ENCODE measurements around the gene RCVRN. TPM values are rescaled to one million over a fixed set of nuclear protein-coding genes. Genes with fewer than 3 reads are reported as not detected.

Gene RCVRN
- polyA plus RNA-seq, 3 donors = 0.10 to 1.5 (median 0.56) TPM

DNA sequence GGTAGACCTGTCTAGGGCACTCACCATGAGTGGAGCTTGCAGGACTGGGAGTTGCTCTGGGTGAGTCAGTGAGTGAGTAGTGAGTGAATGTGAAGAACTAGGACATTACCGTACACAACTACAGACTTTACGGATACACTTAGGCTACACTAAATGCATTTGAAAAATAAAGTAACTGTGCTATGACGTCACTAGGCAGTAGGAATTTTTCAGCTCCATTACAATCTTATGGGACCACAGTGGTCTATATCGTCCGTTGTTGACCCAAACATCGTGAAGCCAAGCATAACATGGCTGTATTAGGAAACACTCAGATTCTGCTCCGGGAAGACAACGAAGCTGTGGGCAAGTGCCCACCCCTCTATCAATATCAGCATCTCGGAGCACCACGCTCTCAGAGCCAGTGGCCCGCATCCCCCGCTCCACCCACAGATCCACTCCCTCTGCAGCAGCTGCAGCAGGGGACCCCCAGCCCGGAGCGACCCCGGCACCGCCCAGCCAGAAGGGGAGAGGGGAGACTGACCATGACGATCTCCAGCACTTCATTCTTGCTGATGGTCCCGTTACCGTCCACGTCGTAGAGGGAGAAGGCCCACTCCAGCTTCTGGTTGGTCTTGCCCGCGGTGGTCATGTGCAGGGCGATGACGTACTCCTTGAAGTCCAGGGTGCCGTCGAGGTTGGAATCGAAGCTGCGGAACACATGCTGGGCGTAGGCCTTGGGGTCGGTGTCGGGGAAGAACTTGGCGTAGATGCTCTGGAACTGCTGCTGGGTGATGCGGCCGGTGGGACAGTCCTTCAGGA lies 594 bp downstream of the RCVRN start:
- H3K27ac ChIP-seq (ENCODE audit: low read depth, low read length) = no peak overlapping the region
- 93 to 96% (median 96%) methylated on average over 33 to 35 of the region's 35 CpGs for WGBS, 3 donors

DNA sequence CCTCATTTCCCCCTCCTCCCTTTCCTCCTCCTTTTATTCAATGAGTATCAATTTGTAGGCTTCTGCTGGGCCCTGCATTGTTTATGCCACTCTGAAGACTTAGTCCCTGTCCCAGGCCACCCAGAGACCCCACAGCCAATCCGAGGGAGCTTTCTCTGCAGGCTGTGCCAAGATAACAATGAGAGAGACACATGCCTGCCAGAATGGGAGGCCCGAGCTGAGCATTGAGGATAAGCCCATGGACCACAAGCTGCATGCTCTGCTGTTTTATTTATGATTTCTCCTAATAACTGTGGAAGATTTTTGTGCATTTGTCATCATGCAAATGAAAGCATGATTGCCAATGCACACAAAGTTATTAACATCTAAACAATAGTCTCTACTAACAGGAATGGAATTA lies 3.0 kb downstream of the RCVRN start:
- H3K27ac ChIP-seq (ENCODE audit: low read depth, low read length) = no peak overlapping the region

GRCh38 chr17:9900784-9901183 lies 4.3 kb downstream of the RCVRN start:
- H3K27ac ChIP-seq (ENCODE audit: low read depth, low read length) = peak overlapping the region; percentile 12
- 23 to 49% (median 34%) methylated on average over 8 of the region's 8 CpGs for WGBS, 3 donors

More for the DNA sequence above, 3.0 kb downstream of the RCVRN start:
- WGBS, 3 donors = 14 to 42% (median 32%) methylated on average over 2 of the region's 2 CpGs

GRCh38 chr17:9900044-9900594 lies 5.0 kb downstream of the RCVRN start:
- no peak overlapping the region for H3K27ac ChIP-seq (ENCODE audit: low read depth, low read length)
- WGBS, 3 donors = 20 to 41% (median 25%) methylated on average over 8 of the region's 8 CpGs

- 59 to 68% (median 60%) methylated on average over 21 of the region's 21 CpGs for WGBS, 3 donors
- no peak overlapping the region for H3K27ac ChIP-seq (ENCODE audit: low read depth, low read length)
These were observed 5.6 kb downstream of the RCVRN start for GRCh38 chr17:9899280-9900043.

DNA sequence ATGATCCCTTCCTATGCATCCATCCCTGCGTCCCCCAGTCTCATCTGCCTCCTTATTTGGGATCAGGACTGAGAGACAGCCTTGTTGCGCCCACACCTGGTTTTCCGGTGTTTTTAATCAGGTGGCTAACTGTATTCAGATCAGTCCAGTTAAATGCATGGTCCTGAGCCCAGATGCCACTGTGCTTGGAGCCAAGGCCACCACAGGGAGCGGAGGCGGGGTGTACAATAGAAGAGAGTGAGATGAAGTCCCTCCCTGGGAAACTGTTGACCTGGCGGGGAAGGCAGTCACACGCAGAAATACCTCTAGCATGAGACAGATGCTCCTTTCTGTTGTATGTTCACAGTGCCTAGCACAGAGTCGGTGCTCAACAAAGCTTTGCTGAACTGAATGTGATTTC lies 6.3 kb downstream of the RCVRN start:
- no peak overlapping the region for H3K27ac ChIP-seq (ENCODE audit: low read depth, low read length)
- WGBS, 3 donors = 83 to 96% (median 94%) methylated on average over 8 of the region's 8 CpGs

DNA sequence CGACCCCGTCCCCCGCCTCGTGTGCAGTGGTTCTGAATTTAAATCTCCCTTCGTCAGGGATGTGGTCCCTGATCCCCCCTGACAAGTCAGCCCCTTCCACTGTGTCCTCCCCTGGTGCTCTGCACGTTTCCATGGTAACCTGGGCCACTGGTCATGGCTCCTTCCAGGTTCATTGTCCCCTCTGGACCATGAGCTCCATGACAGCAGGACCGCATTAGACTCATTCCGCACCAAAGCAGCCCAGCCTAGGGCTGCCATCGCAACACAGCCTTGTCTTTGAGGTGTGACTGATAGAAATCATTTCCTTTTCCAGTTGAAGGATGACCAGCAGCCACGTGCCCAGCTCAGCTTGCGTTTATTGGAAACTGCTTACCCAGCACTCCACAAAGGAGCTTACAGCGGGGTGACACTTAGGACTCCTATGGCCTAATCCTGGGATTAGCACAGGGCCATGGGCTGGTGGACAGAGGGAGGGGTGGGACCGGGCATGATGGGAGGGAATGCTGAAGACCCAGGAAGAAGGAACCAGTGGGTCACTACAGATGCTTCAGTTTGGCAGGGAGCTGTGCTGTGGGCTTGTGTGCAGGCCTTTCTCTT lies 7.6 kb downstream of the RCVRN start:
- WGBS, 3 donors = 77 to 84% (median 84%) methylated on average over 13 of the region's 13 CpGs
- no peak overlapping the region for H3K27ac ChIP-seq (ENCODE audit: low read depth, low read length)

- H3K27ac ChIP-seq (ENCODE audit: low read depth, low read length) = no peak overlapping the region
These were observed 9.1 kb downstream of the RCVRN start for GRCh38 chr17:9895923-9896322.

DNA sequence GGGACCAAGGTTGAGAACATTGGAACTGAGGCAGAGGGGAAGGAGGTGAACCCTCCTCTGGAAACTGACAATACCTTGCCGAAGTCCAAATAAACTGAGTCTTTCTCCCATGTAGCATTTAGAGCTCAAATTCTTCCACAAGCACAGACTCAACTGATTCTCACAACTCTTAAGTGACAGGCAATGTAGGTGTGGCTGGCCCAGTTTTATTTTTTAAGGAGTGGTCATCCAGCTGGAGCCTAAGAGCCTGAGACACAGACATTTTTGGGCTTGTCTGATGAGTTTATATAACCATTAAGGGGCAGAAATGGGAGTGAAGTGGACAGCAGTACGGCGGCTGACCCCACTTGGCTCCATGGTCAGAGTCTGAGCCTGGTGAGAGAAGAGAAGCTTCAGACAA lies 10.8 kb downstream of the RCVRN start:
- H3K27ac ChIP-seq (ENCODE audit: low read depth, low read length) = no peak overlapping the region
- WGBS, 3 donors = 89 to 97% (median 94%) methylated on average over 3 of the region's 3 CpGs

DNA sequence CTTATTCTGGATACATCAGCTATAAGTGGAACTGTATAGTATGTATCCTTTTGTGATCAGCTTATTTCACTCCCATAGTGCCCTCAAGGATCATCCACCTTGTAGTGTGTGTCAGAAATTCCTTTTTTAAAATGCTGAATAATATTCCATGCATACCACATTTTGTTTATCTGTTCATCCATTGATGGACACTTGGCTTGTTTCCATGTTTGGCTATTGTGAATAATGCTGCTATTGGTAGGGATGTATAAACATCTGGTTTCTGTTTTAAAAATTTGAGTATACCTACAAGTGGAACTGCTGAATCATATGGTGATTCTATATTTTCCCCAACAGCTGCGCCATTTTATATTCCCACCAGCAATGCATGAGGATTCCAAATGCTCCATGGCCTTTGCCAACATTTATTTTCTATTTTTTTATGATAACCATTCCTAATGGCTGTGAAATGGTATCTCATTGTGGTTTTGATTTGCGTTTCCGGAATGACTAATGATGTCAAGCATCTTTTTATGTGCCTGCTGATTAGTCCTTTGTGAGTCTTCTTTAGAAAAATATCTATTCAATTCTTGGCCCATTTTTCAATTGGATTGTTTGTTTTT lies 11.6 kb downstream of the RCVRN start:
- no peak overlapping the region for H3K27ac ChIP-seq (ENCODE audit: low read depth, low read length)
- 65 to 83% (median 66%) methylated on average over 3 of the region's 3 CpGs for WGBS, 3 donors

GRCh38 chr17:9890124-9890523 lies 14.9 kb downstream of the RCVRN start:
- WGBS, 3 donors = 13 to 38% (median 14%) methylated on average over 2 of the region's 2 CpGs
- no peak overlapping the region for H3K27ac ChIP-seq (ENCODE audit: low read depth, low read length)

DNA sequence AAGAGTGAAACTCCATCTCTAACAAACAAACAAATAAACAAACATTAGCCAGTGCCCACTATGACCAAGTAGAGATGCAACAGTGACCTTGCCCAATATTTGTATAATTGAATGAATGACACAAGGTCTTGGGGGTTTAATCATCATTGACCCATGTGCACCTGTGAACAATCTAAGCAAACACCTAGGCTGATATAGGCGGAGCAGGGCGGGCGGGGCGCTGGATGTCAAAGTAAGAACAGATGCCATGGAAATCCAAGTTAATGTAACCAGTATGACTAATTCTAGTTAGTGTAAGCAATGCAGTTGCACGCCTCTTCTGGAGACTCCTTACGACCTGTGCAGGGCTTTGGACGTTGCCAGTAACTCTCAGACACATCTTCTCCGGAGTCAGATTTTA lies 17.6 kb downstream of the RCVRN start:
- H3K27ac ChIP-seq (ENCODE audit: low read depth, low read length) = no peak overlapping the region
- 79 to 91% (median 89%) methylated on average over 8 of the region's 8 CpGs for WGBS, 3 donors

GRCh38 chr17:9886141-9886930 lies 18.7 kb downstream of the RCVRN start:
- WGBS, 3 donors = 84 to 86% (median 86%) methylated on average over 5 of the region's 5 CpGs
- no peak overlapping the region for H3K27ac ChIP-seq (ENCODE audit: low read depth, low read length)

DNA sequence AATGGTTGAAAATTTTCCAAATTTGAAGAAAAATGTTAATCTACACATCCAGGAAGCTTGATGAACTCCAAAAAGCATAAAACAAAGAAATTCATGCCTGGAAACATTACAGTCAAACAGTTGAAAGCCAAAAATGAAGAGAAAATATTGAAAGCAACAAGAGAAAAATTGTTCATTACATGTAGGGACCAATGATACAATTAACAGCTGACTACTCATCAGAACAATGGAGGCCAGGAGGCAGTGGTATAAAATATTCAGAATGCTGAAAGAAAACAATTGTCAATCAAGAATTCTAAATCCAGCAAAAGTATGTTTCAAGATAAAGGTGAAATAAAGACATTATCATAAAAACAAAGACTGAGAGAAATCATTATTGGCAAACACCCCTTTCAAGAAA lies 21.6 kb downstream of the RCVRN start:
- H3K27ac ChIP-seq (ENCODE audit: low read depth, low read length) = no peak overlapping the region

- no peak overlapping the region for H3K27ac ChIP-seq (ENCODE audit: low read depth, low read length)
- WGBS, 3 donors = 53 to 67% (median 66%) methylated on average over 3 of the region's 3 CpGs
These were observed 24.5 kb downstream of the RCVRN start for GRCh38 chr17:9880582-9880999.

- H3K27ac ChIP-seq (ENCODE audit: low read depth, low read length) = no peak overlapping the region
- WGBS, 3 donors = 86 to 89% (median 87%) methylated on average over 8 of the region's 8 CpGs
These were observed 26.1 kb downstream of the RCVRN start for GRCh38 chr17:9878786-9879525.

- 57 to 82% (median 70%) methylated on average over 3 of the region's 3 CpGs for WGBS, 3 donors
- H3K27ac ChIP-seq (ENCODE audit: low read depth, low read length) = no peak overlapping the region
These were observed 26.7 kb downstream of the RCVRN start for GRCh38 chr17:9878356-9878755.

All from adipose tissue (tissue), 3 donors.